HG03575 (cell line): ENCODE measurements around the gene LRBA.

Experiments used
- ATAC-seq: cut with Tn5 transposase; IDR thresholded peaks from one replicate; pipeline ENCODE4 v1.9.1; 2021; ENCODE audit not compliant: unreplicated experiment, insufficient number of reproducible peaks, low FRiP score; ENCODE audit errors: extremely low read depth

The LRBA gene

DNA sequence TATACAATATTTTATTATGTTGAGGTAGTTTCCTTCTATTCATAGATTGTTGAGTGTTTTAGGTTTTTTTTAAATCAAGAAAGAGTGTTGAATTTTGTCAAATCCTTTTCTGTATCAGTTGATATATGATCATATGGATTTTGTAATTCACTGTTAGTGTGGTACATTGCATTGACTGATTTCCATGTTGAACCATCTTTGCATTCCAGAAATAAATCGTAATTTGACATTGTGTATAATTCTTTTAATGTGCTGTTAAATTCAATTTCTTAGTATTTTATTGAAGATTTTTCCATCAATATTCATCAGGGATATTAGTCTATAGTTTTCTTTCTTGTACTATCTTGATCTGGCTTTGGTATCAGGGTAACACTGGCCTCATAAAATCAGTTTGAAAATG lies 103.8 kb downstream of the LRBA start:
- ATAC-seq, result no peak

DNA sequence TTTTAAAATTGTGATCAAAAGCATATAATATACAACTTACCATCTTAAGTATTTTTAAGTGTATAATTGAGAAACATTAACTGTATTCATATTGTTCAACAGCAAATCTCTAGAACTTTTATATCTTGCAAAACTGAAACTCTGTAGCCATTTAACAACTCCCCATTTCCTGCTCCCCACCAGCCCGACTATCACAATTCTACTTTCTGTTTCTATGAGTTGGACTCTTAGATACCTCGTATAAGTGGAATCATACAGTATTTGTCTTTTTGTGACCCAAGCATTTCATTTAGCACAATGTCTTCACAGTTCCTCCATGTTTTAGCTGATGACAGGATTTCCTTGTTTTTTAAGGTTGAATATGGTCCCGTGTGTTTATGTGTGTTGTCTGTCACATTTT lies 106.0 kb downstream of the LRBA start:
- ATAC-seq, result no peak

DNA sequence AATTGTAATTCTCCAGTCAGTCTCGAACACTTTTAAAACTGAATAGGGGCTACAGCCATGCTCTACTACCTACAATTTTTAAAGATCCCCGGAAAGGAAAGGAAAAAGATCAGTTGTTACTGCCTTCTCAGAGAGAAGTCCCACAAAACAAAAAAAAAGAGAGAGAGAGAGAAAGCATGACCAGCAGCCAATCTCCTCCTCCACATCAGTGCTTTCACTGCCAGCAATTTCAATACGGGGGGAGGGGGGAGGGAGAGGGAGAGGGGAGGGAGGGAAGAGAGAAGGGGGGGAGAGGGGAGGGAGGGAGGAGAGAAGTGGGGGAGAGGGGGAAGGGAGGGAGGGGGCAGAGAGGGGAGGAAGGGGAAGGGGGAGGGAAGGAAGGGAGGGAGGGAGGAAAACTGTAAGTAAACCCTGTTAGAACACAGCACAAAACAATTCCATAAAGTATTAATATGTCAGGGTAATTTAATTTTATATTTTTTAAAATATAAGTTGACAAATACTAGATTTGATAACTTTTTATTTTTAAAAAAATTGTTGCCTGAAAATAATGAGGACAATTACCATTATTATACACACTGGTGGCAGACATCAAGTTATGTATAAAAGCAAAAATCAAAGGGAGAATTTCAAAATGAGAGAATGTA lies 108.0 kb downstream of the LRBA start:
- no peak for ATAC-seq

GRCh38 chr4:150904671-150905070 lies 110.4 kb downstream of the LRBA start:
- ATAC-seq, result no peak

DNA sequence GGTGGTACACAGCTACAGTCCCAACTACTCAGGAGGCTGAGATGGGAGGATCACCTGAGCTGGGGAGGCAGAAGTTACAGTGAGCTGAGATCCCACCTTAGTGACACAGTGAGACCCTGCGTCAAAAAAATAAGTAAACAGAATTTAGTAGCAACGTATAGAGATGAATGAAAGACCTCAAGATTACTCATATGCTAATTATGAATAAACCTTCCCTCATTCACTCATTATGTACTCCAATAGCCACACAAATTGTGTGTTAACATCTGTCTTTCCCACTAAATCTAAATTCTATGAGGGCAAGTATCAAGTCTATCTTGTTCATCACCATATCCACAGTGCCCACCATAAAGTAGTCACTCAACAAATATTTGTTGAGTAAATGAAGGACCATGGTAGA lies 111.5 kb downstream of the LRBA start:
- ATAC-seq, result no peak

DNA sequence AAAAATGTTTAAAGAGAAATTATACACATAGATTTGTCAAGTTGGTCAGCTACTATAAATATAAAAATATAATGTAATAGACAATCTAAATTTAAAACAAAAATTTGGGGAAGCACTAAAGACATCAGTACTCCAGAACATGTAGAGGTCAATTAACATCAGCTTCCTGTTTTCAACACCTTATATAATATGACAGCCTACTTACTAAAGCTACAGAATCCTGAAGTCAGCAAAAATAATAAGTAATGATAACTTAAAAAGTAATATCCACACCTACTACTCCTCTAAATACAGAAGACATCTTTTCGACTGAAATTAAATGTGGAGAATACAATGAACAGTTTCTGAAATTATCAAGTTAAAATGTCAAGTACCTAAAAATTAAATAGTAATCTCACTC lies 118.6 kb downstream of the LRBA start:
- no peak for ATAC-seq

DNA sequence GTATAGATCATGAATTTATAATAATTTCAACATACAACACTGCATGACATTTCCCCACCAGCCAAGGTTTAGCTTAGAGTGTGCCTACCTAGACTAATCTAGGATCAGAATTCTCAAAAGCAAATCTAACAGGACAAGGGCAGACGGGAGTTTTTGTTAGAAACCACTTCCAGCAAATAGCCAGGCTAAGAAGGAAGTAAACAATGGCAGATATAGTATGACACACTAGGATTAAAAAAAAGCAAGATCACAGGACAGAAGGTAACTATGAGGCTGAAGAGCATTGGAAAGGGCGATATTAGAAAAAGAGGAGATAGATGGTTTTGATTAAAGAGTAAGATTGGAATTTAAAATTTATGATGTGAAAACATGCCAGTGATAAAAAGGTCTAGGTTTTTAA lies 124.8 kb downstream of the LRBA start:
- no peak for ATAC-seq

- ATAC-seq, result no peak
Observed at GRCh38 chr4:150889306-150889705, 125.8 kb downstream of the LRBA start.

DNA sequence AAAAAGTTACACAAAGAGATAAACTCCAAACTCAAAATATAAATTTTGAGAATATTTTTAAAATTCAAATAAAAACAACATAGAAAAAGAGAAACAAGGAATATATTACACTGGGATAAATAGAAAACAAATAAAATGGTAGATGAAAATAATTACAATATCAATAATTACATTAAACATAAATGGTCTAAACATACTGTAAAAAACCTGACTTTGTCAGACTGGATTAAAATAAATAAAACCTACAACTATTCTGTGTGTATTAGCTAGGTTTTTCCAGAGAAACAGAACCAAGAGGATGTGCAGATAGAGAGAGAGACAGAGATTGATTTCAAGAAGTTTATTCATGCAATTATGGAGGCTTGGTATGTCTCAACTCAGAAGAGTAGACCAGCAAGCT lies 126.5 kb downstream of the LRBA start:
- no peak for ATAC-seq

DNA sequence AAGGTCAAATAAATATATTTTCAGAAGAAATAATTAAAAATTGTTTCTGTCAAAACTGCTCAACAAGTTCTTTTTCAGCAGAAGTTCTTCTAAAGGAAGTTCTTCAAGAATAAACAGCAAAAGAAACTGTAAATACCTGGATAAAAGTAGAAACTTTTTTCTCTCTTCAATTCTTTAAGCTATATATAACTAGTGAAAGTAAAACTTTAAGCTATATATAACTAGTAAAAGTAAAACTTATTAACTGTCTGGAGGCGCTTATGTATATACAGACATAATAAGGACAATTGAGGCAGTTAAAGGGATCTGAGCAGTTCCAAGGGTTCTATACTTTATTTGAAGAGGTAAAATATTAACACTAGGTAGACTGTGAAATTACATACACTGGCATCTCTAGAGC lies 126.9 kb downstream of the LRBA start:
- ATAC-seq, result no peak

DNA sequence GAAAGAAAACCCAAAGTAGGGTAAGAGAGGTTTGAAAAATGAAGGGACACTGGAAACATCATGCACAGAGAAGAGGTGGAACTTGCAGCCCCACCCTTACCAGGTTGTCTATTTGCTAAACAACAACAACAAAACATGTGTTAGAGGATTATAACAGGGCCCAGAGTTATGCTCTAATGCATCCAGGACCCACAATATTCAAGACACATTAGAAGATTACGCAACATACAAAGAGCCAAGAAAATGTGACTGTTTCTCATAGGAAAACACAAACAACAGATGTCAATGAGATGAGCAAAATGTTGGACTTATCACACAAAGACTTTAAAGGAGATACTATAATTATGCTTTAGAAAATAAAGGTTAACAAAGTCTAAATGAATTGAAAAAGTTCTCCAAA lies 128.5 kb downstream of the LRBA start:
- no peak for ATAC-seq

DNA sequence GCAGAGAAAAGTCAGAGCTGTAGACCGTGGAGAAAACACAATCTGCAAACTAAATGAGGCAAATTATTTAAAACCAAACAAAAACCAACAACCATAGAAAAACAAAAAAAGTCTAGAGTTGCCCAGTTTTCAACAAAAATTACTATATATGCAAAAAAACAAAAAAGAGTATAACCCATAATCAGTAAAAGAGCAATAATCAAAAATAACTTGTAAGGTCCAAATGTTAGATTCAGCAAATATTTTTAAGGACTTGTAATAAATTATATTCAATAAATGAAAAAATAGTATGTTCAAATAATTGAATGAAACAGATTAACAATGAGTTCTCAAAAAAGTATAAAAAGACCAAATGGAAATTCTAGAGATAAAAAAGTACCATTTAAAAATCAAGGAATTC lies 130.5 kb downstream of the LRBA start:
- no peak for ATAC-seq

DNA sequence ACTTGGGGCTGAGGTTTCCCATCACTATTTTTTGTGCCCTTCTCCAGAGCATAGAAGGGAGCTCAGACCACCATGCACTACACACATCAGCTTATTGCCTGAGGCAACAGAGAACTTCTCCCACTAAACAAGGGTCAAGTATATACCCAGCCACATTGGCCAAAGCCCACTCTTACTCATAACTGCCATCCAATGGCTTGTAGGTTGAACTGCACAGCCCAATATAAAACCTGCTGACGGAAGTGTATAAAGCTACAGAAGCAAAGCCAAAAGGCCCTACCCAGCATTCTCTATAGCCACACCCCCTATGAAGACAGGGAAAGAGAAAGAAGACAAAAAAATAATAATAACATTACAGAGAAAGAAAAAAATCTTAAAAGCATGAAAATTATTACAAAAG lies 139.7 kb downstream of the LRBA start:
- no peak for ATAC-seq

DNA sequence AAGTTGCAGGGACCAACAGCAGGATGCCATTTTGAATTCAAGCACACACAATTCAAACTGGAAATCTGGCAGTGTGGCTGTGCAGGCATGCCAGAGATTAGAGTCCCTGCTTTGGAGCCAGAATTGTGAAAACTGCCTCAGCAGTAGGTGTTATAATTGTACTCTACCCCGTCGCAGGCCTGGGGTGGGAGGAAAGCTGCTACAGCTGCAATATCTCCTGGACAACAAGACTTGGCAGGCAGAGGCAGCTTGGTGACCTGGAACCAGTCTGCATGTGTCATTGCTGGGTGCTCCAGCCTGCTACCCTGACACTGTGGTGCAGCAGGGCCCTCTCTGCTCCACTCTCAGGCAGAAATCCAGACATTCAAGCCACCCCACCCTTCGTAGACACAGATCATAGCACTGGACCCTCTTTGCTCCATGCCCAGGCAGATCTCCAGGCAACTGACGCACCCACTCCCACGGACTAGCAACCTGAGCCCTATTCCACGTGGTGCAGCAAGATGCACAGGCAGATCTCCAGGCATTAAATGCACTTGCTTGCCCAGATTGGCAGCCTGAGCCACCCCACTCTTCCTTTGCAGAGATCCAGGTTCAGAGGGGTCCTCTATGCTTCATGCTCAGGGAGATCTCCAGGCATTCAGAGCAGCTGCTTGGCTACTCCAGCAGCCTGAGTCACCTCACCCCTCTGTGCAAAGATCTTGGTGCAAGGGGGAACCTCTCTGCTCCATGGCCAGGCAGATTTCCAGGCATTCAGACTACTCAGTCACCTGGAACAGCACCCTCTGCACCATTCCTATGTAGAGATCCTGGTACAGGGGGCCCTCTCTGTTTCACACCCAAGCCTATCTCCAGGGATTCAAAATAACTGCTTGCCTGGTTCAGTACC lies 140.5 kb downstream of the LRBA start:
- no peak for ATAC-seq

DNA sequence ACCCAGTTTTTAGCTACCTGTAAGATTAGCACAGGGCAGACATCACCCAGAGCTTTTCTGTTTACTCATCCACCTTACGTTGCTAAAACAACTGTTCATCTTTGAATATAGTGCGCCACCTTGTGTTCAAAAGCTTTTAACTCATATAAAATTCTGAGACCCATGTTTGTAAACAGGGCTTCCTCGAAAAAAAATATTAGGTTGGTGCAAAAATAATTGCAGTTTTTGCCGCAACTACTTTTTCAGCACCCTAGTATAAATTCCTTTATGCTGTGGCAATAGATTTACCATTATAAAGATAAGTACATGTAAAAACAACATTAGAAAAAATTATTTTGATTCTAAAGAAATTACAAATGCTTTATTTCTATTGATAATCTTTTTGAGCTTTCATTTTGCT lies 147.9 kb downstream of the LRBA start:
- no peak for ATAC-seq

DNA sequence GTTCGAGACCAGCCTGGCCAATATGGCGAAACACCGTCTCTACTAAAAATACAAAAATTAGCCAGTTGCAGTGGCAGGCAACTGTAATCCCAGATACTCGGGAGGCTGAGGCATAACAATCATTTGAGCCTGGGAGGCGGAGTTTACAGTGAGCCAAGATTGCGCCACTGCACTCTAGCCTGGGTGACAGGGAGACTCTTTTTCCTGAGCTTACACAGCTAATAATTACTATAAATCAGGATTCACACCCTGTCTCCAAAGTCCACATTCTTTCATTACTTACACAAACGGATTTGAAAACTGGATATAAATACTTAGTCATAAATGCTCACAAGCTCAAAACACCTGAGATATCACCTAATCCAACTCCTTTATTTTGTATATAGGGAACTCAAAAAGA lies 151.6 kb downstream of the LRBA start:
- no peak for ATAC-seq

DNA sequence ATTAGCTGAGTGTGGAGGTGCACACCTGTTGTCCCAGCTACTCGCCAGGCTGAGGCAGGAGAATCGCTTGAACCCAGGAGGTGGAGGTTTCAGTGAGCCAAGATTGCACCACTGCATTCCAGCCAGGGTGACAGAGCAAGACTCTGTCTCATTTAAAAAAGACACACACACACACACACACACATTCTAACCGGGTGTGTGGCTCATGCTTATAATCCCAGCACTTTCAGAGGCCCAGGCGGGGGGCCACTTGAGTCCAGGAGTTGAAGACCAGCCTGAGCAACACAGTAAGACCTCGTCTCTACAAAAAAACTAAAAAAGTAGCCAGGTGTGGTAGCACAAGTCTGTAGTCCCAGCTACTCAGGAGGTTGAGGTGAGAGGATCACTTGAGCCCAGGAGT lies 152.3 kb downstream of the LRBA start:
- no peak for ATAC-seq

DNA sequence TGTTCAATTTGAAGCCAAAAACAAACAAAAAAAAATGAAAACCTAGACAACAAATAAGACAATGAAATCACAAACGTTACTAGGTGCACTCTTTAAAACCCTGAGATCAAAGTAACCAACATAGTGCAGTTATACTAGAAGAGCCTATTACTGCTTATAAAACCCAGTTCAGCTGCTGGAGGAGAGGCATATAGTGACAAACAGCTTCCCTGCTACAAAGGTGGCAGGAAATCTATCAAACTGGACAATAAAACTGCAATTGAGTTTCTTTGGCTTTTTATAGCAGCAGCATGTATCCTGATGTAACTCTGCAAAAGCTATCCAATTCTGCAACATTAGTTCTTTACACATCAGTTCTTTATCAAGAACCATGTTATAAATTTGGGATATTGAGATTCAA lies 155.6 kb downstream of the LRBA start:
- no peak for ATAC-seq

GRCh38 chr4:150855981-150856510 lies 159.0 kb downstream of the LRBA start:
- ATAC-seq, result no peak

GRCh38 chr4:150854600-150854999 lies 160.5 kb downstream of the LRBA start:
- no peak for ATAC-seq
